Spleen (tissue), 7 donors: ENCODE measurements around the gene SLC39A13.

Source experiments
- CTCF ChIP-seq, 11 experiments: fragments of 200-600 bp in 7 of 11; fragments of 450-650 bp in 4 of 11; sonication (generic) in 4 of 11; IDR thresholded peaks in 8 of 11; conservative IDR thresholded peaks in 3 of 11; 1 replicate in 7 of 11; 2 replicates in 4 of 11; pipeline versions ENCODE4 v1.4.0 to v1.8.0; 2016 to 2021; ENCODE audit warnings: antibody characterized with exemption in 11 of 11, inconsistent platforms in 4 of 11, mild to moderate bottlenecking in 1 of 11
- POLR2AphosphoS5 ChIP-seq, 3 donors: sonication (generic); formaldehyde crosslinking; IDR thresholded peaks; one replicate each; pipeline ENCODE4 v1.5.1; 2017; ENCODE audit warnings: antibody characterized with exemption in 3 of 3
- donor health status: DM: no; HTN: no; CAD: no; lungs with moderate emphysema.
- donor health status: DM: no; HTN: no; CAD: no.
- donor health status: DM: no; HTN: no; CAD: no.

GRCh38 chr11:47392546-47393162 is 15.7 kb upstream of the SLC39A13 start:
- TF ChIP-seq CTCF (IDR thresholded peaks at IDR 0.05 in 8 of 11, conservative IDR thresholded peaks at IDR 0.05 in 3 of 11) (no peak), POLR2AphosphoS5 (IDR thresholded peaks at IDR 0.05) (no peak)
